Measurements from ENCODE around the gene TMEM253.

Gene TMEM253

DNA sequence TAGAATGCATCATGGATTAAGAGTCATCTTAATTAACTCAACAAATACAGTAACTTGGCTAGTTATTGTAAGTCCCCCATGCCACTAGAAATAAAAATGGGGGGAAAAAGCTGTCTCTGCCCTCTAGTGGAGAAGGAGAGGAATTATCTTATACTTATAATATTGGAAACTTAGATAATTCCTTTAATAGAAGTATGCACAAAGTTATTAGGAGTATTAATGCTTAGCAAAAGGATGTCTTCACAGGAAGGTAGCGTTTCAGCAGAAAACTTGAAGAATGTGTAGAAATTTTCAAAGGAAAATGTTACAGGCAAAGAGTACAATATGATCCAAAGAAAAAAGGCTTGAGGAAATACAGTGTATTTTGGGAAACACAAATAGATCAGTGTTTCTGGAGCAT, 35.2 kb downstream of the TMEM253 start:
- H3K4me1 ChIP-seq (ENCODE audit: control insufficient read depth, insufficient read depth, low read length), result no peaks in the 10 kb centered on the region
- H3K4me3 ChIP-seq (ENCODE audit: low read depth, low read length), result no peak overlapping the region
- no peak overlapping the region for H3K27ac ChIP-seq (ENCODE audit: extremely low read depth, low read depth, low read length)
- POLR2A ChIA-PET, result no interaction called here
- no peaks in the 10 kb centered on the region for H3K9me3 ChIP-seq (ENCODE audit: control insufficient read depth, insufficient read depth, low read depth, low read length)
- TF ChIP-seq ZNF391 (tag by site-specific recombination; IDR thresholded peaks at IDR 0.05; ENCODE audit: borderline replicate concordance, low read depth) (no peak), ZNF48 (tag by site-specific recombination; IDR thresholded peaks at IDR 0.05) (no peak), ZNF654 (tag by site-specific recombination; IDR thresholded peaks at IDR 0.05; ENCODE audit: low read depth) (peak; percentile 19)
- TF ChIP-seq, protein P1, sequence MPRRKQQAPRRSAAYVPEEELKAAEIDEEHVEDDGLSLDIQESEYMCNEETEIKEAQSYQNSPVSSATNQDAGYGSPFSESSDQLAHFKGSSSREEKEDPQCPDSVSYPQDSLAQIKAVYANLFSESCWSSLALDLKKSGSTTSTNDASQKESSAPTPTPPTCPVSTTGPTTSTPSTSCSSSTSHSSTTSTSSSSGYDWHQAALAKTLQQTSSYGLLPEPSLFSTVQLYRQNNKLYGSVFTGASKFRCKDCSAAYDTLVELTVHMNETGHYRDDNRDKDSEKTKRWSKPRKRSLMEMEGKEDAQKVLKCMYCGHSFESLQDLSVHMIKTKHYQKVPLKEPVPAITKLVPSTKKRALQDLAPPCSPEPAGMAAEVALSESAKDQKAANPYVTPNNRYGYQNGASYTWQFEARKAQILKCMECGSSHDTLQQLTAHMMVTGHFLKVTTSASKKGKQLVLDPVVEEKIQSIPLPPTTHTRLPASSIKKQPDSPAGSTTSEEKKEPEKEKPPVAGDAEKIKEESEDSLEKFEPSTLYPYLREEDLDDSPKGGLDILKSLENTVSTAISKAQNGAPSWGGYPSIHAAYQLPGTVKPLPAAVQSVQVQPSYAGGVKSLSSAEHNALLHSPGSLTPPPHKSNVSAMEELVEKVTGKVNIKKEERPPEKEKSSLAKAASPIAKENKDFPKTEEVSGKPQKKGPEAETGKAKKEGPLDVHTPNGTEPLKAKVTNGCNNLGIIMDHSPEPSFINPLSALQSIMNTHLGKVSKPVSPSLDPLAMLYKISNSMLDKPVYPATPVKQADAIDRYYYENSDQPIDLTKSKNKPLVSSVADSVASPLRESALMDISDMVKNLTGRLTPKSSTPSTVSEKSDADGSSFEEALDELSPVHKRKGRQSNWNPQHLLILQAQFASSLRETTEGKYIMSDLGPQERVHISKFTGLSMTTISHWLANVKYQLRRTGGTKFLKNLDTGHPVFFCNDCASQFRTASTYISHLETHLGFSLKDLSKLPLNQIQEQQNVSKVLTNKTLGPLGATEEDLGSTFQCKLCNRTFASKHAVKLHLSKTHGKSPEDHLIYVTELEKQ (tag by site-specific recombination; IDR thresholded peaks at IDR 0.05; ENCODE audit: borderline replicate concordance), result no peak
- H3K36me3 ChIP-seq (ENCODE audit: control insufficient read depth in 2 of 2, insufficient read depth in 1 of 2, low read length in 2 of 2), result no peaks in the 10 kb centered on the region
- CTCF ChIA-PET, result interaction anchor here (0.6 to 3.5 kb wide), 20 partner anchors 9 to 650 kb away, joined by 3 to 21 read pairs (median 7); no protein-coding TSS in a partner anchor

DNA sequence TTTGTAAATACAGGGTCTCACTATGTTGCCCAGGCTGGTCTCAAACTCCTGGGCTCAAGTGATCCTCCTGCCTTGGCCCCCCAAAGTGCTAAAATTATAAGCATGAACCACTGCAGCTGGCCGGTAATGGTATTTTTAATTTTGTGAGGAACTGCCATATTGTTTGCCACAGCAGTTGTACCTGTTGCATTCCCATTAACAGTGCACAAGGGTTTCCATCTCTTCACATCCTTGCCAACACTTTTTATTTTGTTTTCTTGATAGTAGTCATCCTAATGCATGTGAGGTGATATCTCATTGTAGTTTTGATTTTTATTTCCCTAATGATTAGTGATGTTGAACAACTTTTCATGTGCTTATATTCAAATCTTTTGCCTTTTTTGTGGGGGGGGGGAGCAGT, 41.5 kb downstream of the TMEM253 start:
- TF ChIP-seq ZNF473 (tag by site-specific recombination; IDR thresholded peaks at IDR 0.05) (no peak), SCRT1 (tag by site-specific recombination; IDR thresholded peaks at IDR 0.05; ENCODE audit: borderline replicate concordance) (0 out of 2 replicates have a peak, but pooled peaks have one; percentile 67), SCRT2 (tag by site-specific recombination; IDR thresholded peaks at IDR 0.05) (peak; percentile 78)
- Histone ChIP-seq H3K4me1 (ENCODE audit: control insufficient read depth, insufficient read depth, low read length) (no peaks in the 10 kb centered on the region), H3K4me3 (ENCODE audit: low read depth, low read length) (no peak overlapping the region), H3K27ac (ENCODE audit: extremely low read depth, low read depth, low read length) (no peak overlapping the region), H3K9me3 (ENCODE audit: control insufficient read depth, insufficient read depth, low read depth, low read length) (no peaks in the 10 kb centered on the region), H3K36me3 (ENCODE audit: control insufficient read depth in 2 of 2, insufficient read depth in 1 of 2, low read length in 2 of 2) (no peaks in the 10 kb centered on the region)
- ChIA-PET POLR2A (interaction anchor here (0.8 kb wide), 1 partner anchor 131 kb away, joined by 3 read pairs; no protein-coding TSS in a partner anchor), CTCF (no interaction called here)

DNA sequence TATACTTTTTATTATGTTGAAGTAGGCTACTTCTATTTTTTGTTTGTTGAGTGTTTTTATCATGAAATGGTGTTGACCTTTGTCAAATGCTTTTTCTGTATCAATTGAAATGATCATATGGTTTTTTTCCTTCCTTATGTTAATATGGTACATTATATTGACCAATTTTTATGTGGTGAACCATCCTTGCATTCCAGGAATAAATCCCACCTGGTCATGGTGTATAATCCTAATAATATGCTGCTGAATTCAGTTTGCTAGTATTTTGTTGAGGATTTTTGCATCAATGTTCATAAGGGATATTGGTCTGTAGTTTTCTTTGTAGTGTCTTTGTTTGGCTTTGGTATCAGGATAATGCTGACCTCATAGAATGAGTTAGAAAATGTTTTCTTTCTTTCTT, 44.6 kb downstream of the TMEM253 start:
- no peaks in the 10 kb centered on the region for H3K4me1 ChIP-seq (ENCODE audit: control insufficient read depth, insufficient read depth, low read length)
- no peak overlapping the region for H3K27ac ChIP-seq (ENCODE audit: extremely low read depth, low read depth, low read length)
- no peaks in the 10 kb centered on the region for H3K9me3 ChIP-seq (ENCODE audit: control insufficient read depth, insufficient read depth, low read depth, low read length)
- ChIA-PET CTCF (no interaction called here), POLR2A (no interaction called here)
- no peak overlapping the region for H3K4me3 ChIP-seq (ENCODE audit: low read depth, low read length)
- H3K36me3 ChIP-seq (ENCODE audit: control insufficient read depth in 2 of 2, insufficient read depth in 1 of 2, low read length in 2 of 2), result no peaks in the 10 kb centered on the region
- no peak for TF ChIP-seq ZNF341 (tag by site-specific recombination; IDR thresholded peaks at IDR 0.05; ENCODE audit: low read depth)
- peak; percentile 17 for TF ChIP-seq SETDB1 (IDR thresholded peaks at IDR 0.05; ENCODE audit: insufficient read length, low read length)
- no peak for TF ChIP-seq ZNF202 (tag by site-specific recombination; IDR thresholded peaks at IDR 0.05; ENCODE audit: borderline replicate concordance)
- TF ChIP-seq ZNF416 (tag by site-specific recombination; IDR thresholded peaks at IDR 0.05), result no peak
- TF ChIP-seq ZNF350 (tag by site-specific recombination; IDR thresholded peaks at IDR 0.05), result no peak
- TF ChIP-seq ZNF132 (tag by site-specific recombination; IDR thresholded peaks at IDR 0.05; ENCODE audit: borderline replicate concordance), result no peak
- TF ChIP-seq ZNF423 (tag by site-specific recombination; IDR thresholded peaks at IDR 0.05), result no peak

DNA sequence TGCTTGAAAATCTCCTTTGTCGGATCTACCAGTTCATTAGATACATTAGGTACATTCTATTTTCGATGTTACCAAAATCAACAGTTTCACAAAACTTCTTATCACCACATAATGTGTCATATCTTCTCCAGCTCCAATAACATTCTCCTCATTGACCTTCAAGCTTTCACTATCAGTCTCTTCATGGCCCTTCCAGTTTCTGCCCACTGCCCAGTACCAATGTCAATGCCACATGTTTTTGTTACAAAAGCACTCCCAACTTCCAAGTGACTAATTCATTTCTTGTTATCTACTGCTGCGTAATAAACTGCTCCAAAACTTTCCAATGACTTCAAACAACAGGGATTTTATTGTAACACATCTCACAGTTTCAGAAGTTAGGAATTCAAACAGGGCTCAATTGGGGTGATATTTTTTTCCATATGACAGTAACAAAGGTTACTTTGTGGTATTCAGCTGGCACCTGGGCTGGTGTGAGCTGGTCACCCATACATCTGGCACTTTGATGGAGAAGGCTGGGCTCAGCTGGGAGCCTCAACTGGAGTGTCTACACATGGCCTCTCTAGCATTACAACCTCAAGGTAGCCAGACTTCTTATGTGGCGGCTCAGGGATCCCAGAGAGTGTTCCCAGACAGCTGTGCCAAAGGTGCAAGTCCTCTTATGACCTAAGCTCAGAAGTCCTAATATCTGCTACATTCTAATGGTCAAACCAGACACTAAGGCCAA, 48.9 kb downstream of the TMEM253 start:
- CTCF ChIA-PET, result interaction anchor here (2.0 kb wide), 1 partner anchor 14 kb away, joined by 7 read pairs; no protein-coding TSS in a partner anchor
- POLR2A ChIA-PET, result no interaction called here
- TF ChIP-seq ZNF600 (tag by site-specific recombination; IDR thresholded peaks at IDR 0.05) (no peak), ZNF223 (tag by site-specific recombination; IDR thresholded peaks at IDR 0.05) (no peak), ZNF830 (tag by site-specific recombination; IDR thresholded peaks at IDR 0.05; ENCODE audit: low read depth) (no peak), ZSCAN18 (tag by site-specific recombination; IDR thresholded peaks at IDR 0.05) (no peak), KLF10 (tag by site-specific recombination; IDR thresholded peaks at IDR 0.05) (no peak), ZNF214 (tag by site-specific recombination; IDR thresholded peaks at IDR 0.05; ENCODE audit: borderline replicate concordance) (no peak), ZBTB7A (tag by site-specific recombination; IDR thresholded peaks at IDR 0.05; ENCODE audit: low read depth) (no peak), ZNF768 (tag by site-specific recombination; IDR thresholded peaks at IDR 0.05) (no peak)

More for the DNA sequence above, 48.9 kb downstream of the TMEM253 start:
- H3K36me3 ChIP-seq (ENCODE audit: control insufficient read depth in 2 of 2, insufficient read depth in 1 of 2, low read length in 2 of 2), result no peaks in the 10 kb centered on the region
- no peaks in the 10 kb centered on the region for H3K9me3 ChIP-seq (ENCODE audit: control insufficient read depth, insufficient read depth, low read depth, low read length)
- no peak overlapping the region for H3K4me3 ChIP-seq (ENCODE audit: low read depth, low read length)
- no peak overlapping the region for H3K27ac ChIP-seq (ENCODE audit: extremely low read depth, low read depth, low read length)
- no peaks in the 10 kb centered on the region for H3K4me1 ChIP-seq (ENCODE audit: control insufficient read depth, insufficient read depth, low read length)

Data from HEK293 (cell line).